SH-SY5Y (cell line): ENCODE results near the gene PVRIG.
"Not testable (repeated sequence)": the region's sequence is repeated elsewhere in the genome, so short reads cannot be mapped to it uniquely, and the experiment has no call there.

Experiments
- GATA2 ChIP-seq: IDR thresholded peaks from 2 replicates; pipeline ENCODE4 v1.6.1; 2011; ENCODE audit warnings: mild to moderate bottlenecking, low read depth, low read length
- GATA3 ChIP-seq: IDR thresholded peaks from 2 replicates; pipeline ENCODE4 v1.6.1; 2011; ENCODE audit warnings: low read depth, mild to moderate bottlenecking, low read length, moderate library complexity

Gene PVRIG

DNA sequence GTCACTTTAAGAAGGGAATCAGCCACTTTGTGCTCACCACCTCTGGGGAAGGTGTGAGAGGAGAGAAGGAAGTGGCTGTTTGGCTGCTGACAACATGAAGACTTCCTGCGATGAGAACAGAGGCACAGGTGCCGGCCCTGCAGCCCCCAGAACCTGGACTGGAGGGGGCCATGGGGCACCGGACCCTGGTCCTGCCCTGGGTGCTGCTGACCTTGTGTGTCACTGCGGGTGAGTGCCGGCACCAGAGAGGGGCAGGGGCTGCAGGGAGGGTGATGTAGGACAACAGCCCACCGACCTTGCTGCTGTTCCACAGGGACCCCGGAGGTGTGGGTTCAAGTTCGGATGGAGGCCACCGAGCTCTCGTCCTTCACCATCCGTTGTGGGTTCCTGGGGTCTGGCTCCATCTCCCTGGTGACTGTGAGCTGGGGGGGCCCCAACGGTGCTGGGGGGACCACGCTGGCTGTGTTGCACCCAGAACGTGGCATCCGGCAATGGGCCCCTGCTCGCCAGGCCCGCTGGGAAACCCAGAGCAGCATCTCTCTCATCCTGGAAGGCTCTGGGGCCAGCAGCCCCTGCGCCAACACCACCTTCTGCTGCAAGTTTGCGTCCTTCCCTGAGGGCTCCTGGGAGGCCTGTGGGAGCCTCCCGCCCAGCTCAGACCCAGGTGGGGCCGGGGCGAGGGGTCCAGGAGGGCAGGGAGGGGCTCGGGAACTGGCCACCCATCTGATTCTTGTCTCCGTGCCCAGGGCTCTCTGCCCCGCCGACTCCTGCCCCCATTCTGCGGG, at the start of gene PVRIG:
PVRIG (plus strand) TSS at position 149 of the 785 bp plus-strand sequence; CDS start at position 171, 22 bp downstream.
- TF ChIP-seq GATA2, GATA3: not testable (repeated sequence)

DNA sequence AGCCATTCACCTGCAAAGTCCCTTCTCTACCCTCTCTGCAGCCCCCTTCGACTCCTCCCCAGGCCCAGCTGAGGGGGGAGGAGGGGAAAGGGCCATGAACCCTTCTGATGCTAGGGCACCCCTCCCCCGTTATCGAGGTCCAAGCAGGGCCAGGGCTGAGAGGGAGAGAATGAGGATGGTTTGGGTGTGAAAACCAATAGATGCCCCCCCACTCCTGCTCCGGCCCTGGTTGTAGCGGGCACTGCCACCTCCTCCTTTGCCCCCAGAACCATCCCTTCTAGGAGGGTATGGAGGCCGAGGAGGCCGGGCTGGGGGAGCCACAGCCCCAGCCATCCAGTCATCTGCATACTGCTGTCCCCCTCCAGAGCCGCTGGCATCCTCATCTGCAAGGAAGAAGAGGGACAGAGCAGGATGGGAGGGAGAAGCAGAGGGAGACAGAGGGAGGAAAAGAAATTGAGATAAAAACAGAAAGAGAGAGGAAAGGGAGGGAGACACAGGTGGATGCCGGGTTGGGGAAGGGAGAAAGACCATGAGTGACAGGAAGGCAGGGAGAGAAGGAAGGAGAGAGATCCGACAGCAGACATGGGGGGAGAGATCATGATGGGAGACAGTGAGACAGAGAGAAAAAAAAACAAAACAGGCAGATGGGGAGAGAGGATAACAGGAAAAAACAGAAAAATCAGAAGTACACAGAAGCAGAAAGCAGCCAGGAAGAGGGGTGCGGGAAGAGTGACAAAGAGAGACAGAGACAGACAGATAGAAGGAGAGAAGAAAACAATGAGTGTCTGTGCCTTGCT, 49.5 kb upstream of the PVRIG start:
- no peak for TF ChIP-seq GATA2
- TF ChIP-seq GATA3, result no peak

DNA sequence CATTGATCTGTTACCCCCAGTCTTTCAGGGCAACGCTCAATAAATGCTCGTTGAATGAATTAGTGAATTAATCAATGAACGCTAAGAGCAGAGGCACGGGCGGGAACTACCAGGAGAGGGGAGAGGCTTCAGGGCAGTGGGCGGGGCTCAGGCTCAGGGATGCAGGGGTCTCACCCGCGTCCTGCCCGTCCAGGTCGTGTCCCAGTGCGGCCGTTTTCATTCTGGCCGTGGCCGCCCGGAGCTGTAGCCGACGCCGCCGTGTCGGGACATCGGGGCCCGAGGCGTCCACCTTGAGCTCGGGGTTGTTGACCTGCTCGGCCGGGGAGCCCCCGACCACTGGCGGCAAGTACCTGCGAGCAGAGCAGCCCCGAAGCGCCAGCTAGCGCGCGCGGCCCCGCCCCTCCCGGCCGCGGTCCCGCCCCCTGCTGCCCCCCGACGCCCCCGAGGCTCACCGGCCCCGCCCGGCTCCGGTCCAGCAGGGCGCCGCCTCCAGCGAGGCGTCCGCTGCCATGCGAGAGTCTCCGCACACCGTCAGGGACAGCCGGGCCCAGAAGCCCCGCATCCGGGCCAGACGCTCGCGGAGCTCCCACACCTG, 48.6 kb upstream of the PVRIG start:
- no peak for TF ChIP-seq GATA2
- TF ChIP-seq GATA3, result no peak

- TF ChIP-seq GATA2 (no peak), GATA3 (no peak)
Observed at GRCh38 chr7:100171840-100172239, 47.9 kb upstream of the PVRIG start.

DNA sequence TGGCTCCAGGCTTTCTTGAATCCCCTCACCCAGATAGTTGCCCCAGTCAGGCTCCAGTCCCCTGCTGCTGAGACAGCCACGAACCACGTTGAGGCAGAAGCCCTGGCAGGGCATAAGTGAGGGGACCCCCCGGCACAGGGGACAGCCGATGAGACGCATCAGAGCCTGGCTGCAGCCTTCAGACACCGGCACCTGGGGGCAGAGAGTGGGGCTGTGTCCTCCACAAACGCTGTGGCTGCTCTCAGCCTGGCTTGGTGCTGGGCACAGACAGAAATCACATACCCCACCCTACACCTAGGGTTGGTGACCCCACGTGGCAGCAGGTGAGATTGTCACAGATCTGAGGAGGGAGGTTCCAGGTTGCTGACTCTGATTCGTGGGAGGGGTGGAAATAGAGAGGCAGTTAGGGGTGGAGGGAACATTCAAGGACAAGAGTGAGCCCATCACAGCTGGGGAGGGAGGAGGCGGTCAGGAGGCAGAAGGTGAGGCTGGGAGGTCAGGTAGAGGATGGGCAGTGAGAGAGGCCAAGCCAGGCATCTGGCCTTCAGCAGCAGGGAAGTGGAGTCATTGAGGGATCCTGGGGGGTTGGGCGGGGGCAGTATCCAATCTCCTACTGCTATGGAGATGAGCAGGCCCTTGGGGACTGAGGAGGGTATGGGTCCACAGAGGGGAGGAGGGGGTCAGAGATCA, 45.8 kb upstream of the PVRIG start:
- TF ChIP-seq GATA3, result no peak
- no peak for TF ChIP-seq GATA2

GRCh38 chr7:100174582-100174981, 45.2 kb upstream of the PVRIG start:
- no peak for TF ChIP-seq GATA3
- TF ChIP-seq GATA2, result no peak

DNA sequence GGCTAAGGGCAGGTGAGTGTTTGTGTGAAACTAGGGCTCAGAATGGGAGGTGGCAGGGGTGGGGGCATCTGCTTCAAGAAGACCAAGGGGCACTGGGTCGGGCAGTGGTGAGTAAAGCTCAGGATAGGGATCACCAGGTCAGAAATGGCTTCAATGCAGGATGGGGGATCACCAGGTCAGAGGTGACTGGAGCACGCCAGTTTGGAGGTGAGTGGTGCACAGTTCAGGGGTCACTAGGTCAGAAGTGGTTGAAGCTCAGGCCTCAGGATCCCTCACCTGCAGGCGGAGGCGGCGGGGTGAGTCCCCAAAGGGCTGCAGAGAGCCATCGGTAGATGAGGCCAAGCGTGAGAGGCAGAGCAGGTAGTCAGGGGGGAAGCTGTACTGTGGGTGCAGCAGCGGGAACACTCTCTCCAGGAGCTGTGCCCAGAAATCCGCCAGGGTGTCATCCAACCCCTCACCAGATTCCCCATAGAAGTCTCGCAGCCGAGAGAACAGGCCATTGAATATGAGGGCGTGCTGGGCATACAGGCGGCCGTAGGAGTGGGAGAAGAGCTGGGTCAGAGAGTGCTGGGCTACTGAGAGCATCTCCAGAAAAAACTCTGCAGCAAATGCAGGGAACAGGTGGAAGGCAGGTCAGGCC, 44.3 kb upstream of the PVRIG start:
- TF ChIP-seq GATA3, result no peak
- TF ChIP-seq GATA2, result no peak

- TF ChIP-seq GATA3, result no peak
- TF ChIP-seq GATA2, result no peak
Observed at GRCh38 chr7:100176096-100177044, 43.4 kb upstream of the PVRIG start.

GRCh38 chr7:100177045-100178001, 42.4 kb upstream of the PVRIG start, which contains the start of the genes GPC2 and STAG3:
Gene GPC2 (minus strand): TSS chr7:100177381. CDS start chr7:100177199, 182 bp downstream.
Gene STAG3 (plus strand): TSS chr7:100177918. CDS start chr7:100180557, 2,639 bp downstream.
- TF ChIP-seq GATA3 (no peak), GATA2 (no peak)

- TF ChIP-seq GATA3, result no peak
- TF ChIP-seq GATA2, result no peak
Observed at GRCh38 chr7:100185726-100186125, 34.0 kb upstream of the PVRIG start.

DNA sequence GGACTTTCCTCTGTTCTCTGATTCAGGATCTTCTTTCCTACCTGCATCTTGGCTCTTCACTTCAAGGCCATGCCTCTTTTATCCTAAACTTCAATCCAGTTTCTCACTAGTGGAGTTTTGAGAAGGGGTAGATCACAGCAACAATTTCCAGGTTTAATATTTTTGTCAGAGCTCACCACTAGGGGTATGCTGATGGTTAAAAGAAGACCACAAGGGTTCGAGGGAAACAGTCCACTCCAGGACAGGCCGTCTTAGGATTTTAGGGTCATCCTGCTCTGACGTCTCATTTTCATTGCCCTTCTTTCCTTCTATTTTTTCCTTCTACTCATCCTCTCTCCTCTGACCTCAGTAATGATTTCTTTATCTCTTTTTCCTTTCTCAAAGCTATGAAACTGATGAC, 30.7 kb upstream of the PVRIG start:
- TF ChIP-seq GATA3, result no peak
- no peak for TF ChIP-seq GATA2
